Measurements from ENCODE around the gene FBH1. TPM values are rescaled to one million over a fixed set of nuclear protein-coding genes. Genes with fewer than 3 reads are reported as not detected.
"Not testable (repeated sequence)": the region's sequence is repeated elsewhere in the genome, so short reads cannot be mapped to it uniquely, and the experiment has no call there.

The FBH1 gene
- total RNA-seq, 2 donors from 2014 or later, result 30.9 to 63.6 TPM

DNA sequence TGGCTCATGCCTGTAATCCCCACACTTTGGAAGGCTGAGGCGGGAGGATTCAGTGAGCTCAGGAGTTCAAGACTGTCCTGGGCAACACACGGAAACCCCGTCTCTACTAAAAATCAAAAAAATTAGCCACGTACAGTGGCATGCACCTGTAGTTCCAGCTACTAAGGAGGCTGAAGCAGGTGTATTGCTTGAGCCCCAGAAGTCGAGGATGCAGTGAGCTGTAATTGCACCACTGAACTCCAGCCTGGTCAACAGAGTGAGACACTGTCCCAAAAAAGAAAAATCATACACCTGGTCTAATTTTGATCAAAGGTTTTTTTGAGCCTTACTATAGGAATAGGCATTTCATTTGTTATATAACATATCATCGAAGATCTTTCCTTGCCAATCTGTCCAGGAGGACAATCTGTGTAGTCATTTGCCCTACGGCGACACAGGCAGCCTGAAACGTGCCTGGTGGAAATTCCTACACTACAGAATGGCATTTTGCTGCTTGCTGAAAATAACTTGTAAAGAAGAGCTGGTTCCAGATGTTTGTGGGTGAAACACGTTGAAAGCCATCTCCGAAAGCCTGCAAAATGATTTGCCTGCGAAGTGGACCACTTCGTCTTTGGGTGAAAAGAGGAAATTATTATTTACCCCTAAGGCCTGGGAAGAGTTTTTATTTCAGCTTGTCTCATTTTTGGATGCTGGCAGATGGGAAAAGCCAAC lies 45.5 kb upstream of the FBH1 start:
- ATAC-seq, result no peak
- no peaks in the 10 kb centered on the region for H3K36me3 ChIP-seq (replicated peaks in 1 of 2; ENCODE audit: insufficient read depth in 1 of 2, low read depth in 2 of 2)
- WGBS, 2 donors, result 82 to 84% methylated on average over 13 of the region's 13 CpGs
- no peaks in the 10 kb centered on the region for H3K27me3 ChIP-seq
- H3K9me3 ChIP-seq, result no peaks in the 10 kb centered on the region
- intact Hi-C loops (cut with DNase I), result no loop called here
- no peak overlapping the region for H3K4me3 ChIP-seq
- DNase-seq, result no peak
- TF ChIP-seq, protein P1, sequence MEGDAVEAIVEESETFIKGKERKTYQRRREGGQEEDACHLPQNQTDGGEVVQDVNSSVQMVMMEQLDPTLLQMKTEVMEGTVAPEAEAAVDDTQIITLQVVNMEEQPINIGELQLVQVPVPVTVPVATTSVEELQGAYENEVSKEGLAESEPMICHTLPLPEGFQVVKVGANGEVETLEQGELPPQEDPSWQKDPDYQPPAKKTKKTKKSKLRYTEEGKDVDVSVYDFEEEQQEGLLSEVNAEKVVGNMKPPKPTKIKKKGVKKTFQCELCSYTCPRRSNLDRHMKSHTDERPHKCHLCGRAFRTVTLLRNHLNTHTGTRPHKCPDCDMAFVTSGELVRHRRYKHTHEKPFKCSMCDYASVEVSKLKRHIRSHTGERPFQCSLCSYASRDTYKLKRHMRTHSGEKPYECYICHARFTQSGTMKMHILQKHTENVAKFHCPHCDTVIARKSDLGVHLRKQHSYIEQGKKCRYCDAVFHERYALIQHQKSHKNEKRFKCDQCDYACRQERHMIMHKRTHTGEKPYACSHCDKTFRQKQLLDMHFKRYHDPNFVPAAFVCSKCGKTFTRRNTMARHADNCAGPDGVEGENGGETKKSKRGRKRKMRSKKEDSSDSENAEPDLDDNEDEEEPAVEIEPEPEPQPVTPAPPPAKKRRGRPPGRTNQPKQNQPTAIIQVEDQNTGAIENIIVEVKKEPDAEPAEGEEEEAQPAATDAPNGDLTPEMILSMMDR (IDR thresholded peaks at IDR 0.05), result no peak
- TF ChIP-seq POLR2A (IDR thresholded peaks at IDR 0.05), result no peak
- no peaks in the 10 kb centered on the region for H3K4me1 ChIP-seq
- H3K27ac ChIP-seq, result no peak overlapping the region

DNA sequence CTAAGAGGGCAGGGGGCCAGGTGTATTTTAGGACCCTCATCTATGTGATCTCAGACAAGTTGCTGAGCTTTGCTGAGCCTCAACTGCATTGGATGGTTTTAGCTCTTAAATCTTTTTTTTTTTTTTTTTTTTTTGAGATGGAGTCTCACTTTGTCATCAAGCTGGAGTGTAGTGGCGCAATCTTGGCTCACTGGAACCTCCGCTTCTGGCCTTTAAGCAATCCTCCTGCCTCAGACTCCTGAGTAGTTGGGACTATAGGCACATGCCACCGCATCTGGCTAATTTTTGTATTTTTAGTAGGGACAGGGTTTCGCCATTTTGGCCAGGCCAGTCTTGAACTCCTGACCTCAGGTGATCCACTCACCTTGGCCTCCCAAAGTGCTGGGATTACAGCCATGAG lies 43.4 kb upstream of the FBH1 start:
- H3K36me3 ChIP-seq (replicated peaks in 1 of 2; ENCODE audit: insufficient read depth in 1 of 2, low read depth in 2 of 2); ATAC-seq; H3K4me1 ChIP-seq; H3K27me3 ChIP-seq; DNase-seq; intact Hi-C loops (cut with DNase I); H3K27ac ChIP-seq; H3K4me3 ChIP-seq; H3K9me3 ChIP-seq: not testable (repeated sequence)
- WGBS, 2 donors, result 97 to 98% methylated on average over 4 of the region's 4 CpGs

DNA sequence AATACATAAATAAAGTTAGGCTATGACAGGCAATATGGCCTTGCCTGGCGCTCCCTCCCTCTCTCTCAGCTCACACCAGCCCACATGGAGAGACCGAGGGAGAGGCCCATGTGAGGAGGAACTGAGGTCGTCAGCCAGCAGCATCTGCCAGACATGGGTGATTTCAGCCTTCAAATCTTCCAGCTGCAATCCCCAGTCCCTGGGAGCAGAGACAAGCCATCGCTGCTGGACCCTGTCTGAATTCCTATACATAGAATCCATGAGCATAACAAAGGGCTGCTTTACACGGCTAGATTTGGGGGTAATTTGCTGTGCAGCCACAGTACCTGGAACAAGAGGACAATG lies 35.9 kb upstream of the FBH1 start:
- Histone ChIP-seq H3K27me3 (no peaks in the 10 kb centered on the region), H3K4me3 (no peak overlapping the region), H3K36me3 (replicated peaks in 1 of 2; ENCODE audit: insufficient read depth in 1 of 2, low read depth in 2 of 2) (no peaks in the 10 kb centered on the region), H3K27ac (no peak overlapping the region), H3K9me3 (no peaks in the 10 kb centered on the region), H3K4me1 (no peaks in the 10 kb centered on the region)
- intact Hi-C loops (cut with DNase I), result no loop called here
- ATAC-seq, result no peak
- DNase-seq, result no peak
- no peak for TF ChIP-seq POLR2A (IDR thresholded peaks at IDR 0.05)
- TF ChIP-seq, protein P1 (IDR thresholded peaks at IDR 0.05), result no peak
- WGBS, 2 donors, result 91 to 92% methylated on average over 5 of the region's 5 CpGs

DNA sequence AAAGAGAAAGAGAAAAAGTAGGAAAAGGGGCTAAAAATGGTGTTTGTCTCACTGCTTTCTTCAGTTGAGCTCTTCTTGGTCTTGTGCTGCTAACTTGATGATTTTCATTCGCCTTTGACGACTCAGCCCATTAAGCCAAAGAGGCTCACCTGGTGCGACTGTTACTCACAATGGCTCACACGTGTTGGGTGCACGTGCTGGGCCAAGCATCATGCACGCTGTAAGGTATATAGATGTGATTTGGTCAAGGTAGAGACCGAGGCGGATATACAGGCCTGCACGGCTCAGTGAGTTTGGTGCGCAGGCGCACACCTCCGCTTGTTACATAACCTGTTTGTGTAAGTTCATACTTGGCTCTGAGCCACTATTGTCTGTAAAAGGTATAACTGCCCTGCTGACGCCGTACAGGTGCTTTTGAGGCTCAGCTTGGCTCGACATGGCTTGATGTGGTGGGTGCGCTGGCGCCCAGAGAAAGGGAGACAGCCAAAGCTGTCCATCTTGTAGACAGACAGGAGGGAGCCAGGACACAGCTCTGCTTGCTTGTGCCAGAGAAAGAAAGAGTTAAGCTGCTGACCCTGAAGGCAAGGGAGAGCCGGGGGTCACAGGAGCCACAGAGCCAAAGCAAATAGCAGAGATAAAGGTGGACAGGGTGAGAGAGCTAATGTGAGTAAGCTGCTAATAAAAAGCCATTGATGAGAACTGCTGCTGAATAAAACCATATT lies 33.9 kb upstream of the FBH1 start:
- no peaks in the 10 kb centered on the region for H3K27me3 ChIP-seq
- no peak for ATAC-seq

DNA sequence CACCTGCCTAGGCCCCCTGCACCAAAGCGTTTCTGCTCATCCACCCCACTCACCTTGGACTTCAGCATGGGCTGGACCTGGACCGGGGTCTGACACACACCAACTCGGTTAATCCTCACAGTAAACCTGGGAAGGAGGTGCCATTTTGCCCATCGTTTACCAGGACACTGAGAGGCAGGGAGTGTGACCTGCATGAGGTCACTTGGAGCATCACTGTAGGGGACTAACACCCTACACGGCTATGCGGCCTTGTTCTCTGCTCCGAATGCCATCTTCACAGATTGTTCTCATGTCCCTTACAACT lies 33.4 kb upstream of the FBH1 start:
- DNase-seq, result no peak
- WGBS, 2 donors, result 37 to 42% methylated on average over 7 of the region's 7 CpGs
- Histone ChIP-seq H3K4me3 (no peak overlapping the region), H3K36me3 (replicated peaks in 1 of 2; ENCODE audit: insufficient read depth in 1 of 2, low read depth in 2 of 2) (no peaks in the 10 kb centered on the region), H3K9me3 (no peaks in the 10 kb centered on the region), H3K4me1 (no peaks in the 10 kb centered on the region), H3K27me3 (no peaks in the 10 kb centered on the region), H3K27ac (no peak overlapping the region)
- intact Hi-C loops (cut with DNase I), result no loop called here
- no peak for ATAC-seq
- TF ChIP-seq, protein P1 (IDR thresholded peaks at IDR 0.05), result no peak
- TF ChIP-seq POLR2A (IDR thresholded peaks at IDR 0.05), result no peak

More for the DNA sequence above, 33.9 kb upstream of the FBH1 start:
- H3K36me3 ChIP-seq (replicated peaks in 1 of 2; ENCODE audit: insufficient read depth in 1 of 2, low read depth in 2 of 2), result no peaks in the 10 kb centered on the region
- no peaks in the 10 kb centered on the region for H3K4me1 ChIP-seq
- 70 to 79% methylated on average over 18 of the region's 18 CpGs for WGBS, 2 donors
- TF ChIP-seq POLR2A (IDR thresholded peaks at IDR 0.05), result no peak
- TF ChIP-seq, protein P1 (IDR thresholded peaks at IDR 0.05), result no peak
- no peak overlapping the region for H3K27ac ChIP-seq
- H3K9me3 ChIP-seq, result no peaks in the 10 kb centered on the region
- DNase-seq, result no peak
- intact Hi-C loops (cut with DNase I), result no loop called here
- H3K4me3 ChIP-seq, result no peak overlapping the region

Data from body of pancreas (tissue), 4 donors.